ENCODE data around the gene DIS3L2. TPM values are rescaled to one million over a fixed set of nuclear protein-coding genes. Genes with fewer than 3 reads are reported as not detected.

The DIS3L2 gene
- total RNA-seq, 2 donors from 2014 or later: 19.6 to 22.1 TPM

DNA sequence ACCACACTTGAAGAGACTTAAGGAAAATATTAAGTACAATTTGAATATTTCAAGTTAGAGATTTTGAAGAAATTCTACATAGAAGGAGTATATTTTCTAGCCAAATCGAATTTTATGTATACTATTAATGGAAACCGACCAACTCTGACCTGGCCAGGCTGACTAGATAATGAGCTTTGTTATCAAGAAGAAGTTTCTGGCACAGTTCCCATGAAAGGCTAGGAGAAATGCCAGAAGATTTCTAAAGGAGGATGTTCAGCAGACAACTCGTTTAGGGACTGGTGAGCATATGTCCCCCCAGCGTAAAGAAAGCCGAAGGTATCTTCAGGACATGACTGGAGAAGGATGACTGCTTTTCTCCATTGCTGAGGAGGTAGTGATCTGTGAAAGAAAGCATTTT lies 127.3 kb downstream of the DIS3L2 start:
- no peak overlapping the region for H3K27ac ChIP-seq
- TF ChIP-seq, protein P1, sequence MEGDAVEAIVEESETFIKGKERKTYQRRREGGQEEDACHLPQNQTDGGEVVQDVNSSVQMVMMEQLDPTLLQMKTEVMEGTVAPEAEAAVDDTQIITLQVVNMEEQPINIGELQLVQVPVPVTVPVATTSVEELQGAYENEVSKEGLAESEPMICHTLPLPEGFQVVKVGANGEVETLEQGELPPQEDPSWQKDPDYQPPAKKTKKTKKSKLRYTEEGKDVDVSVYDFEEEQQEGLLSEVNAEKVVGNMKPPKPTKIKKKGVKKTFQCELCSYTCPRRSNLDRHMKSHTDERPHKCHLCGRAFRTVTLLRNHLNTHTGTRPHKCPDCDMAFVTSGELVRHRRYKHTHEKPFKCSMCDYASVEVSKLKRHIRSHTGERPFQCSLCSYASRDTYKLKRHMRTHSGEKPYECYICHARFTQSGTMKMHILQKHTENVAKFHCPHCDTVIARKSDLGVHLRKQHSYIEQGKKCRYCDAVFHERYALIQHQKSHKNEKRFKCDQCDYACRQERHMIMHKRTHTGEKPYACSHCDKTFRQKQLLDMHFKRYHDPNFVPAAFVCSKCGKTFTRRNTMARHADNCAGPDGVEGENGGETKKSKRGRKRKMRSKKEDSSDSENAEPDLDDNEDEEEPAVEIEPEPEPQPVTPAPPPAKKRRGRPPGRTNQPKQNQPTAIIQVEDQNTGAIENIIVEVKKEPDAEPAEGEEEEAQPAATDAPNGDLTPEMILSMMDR (IDR thresholded peaks at IDR 0.05): no peak
- no peak overlapping the region for H3K4me3 ChIP-seq
- H3K4me1 ChIP-seq: peaks cover 0 to 11% of the 10 kb centered on the region in 2 donors
- H3K27me3 ChIP-seq: no peaks in the 10 kb centered on the region
- no peaks in the 10 kb centered on the region for H3K36me3 ChIP-seq
- no peaks in the 10 kb centered on the region for H3K9me3 ChIP-seq
- no peak for DNase-seq (ENCODE audit: low spot score)

DNA sequence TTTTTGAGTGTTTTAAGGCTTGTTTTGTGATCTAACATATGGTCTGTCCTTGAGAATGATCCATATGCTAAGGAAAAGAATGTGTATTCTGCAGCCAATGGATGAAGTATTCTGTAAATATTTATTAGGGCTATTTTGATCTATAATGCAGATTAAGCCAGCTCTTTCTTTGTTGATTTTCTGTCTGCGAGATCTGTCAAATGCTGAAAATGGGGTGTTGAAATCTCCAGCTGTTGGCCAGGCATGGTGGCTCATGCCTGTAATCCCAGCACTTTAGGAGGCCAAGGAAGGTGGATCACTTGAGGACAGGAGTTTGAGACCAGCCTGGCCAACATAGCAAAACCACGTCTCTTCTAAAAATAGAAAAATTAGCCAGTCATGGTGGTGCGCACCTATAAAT lies 132.7 kb downstream of the DIS3L2 start:
- no peaks in the 10 kb centered on the region for H3K4me1 ChIP-seq
- H3K27me3 ChIP-seq: no peaks in the 10 kb centered on the region
- H3K4me3 ChIP-seq: no peak overlapping the region
- TF ChIP-seq, protein P1 (IDR thresholded peaks at IDR 0.05): no peak
- H3K9me3 ChIP-seq: peaks cover 0 to 28% of the 10 kb centered on the region in 2 donors
- no peak overlapping the region for H3K27ac ChIP-seq
- H3K36me3 ChIP-seq: peaks cover 4% of the 10 kb centered on the region
- no peak for DNase-seq (ENCODE audit: low spot score)

DNA sequence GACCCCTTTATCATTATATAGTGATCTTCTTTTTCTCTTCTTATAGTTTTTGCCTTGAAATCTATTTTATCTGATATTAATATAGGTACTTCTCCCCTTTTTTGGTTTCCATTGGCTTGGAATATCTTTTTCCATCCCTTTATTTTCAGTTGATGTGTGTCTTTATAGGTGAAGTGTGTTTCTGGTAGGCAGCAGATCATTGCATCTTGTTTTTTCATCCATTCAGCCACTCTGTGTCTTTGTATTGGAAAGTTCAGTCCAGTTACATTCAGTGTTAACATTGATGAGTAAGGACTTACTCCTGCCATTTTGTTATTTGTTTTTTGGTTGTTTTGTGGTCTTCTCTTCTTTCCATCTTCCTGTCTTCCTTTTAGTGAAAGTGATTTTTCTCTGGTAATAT lies 133.4 kb downstream of the DIS3L2 start:
- no peak overlapping the region for H3K4me3 ChIP-seq
- H3K36me3 ChIP-seq: peaks cover 4% of the 10 kb centered on the region
- TF ChIP-seq, protein P1 (IDR thresholded peaks at IDR 0.05): no peak
- DNase-seq (ENCODE audit: low spot score): no peak
- peaks cover 0 to 28% of the 10 kb centered on the region in 2 donors for H3K9me3 ChIP-seq
- H3K27me3 ChIP-seq: no peaks in the 10 kb centered on the region
- H3K27ac ChIP-seq: no peak overlapping the region
- no peaks in the 10 kb centered on the region for H3K4me1 ChIP-seq

DNA sequence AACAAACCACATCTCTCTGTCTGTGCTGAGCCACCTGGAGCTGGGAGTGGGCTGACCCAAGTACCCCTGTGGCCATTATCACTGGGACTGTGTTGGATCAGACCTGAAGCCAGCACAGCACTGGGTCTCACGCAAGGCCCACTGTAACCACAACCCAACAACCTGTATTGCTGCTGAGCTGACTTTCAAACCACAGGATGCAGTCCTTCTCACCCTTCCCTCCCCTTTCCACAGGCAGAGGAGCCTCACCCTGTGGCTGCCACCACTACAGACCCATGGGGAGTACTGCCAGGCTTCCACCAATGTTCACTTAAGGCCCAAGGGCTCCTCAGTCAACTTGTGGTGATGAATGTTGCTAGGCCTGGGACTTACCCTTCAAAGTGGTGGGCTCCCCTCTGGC lies 135.7 kb downstream of the DIS3L2 start:
- Histone ChIP-seq H3K27me3 (no peaks in the 10 kb centered on the region), H3K36me3 (peaks cover 4% of the 10 kb centered on the region), H3K9me3 (peaks cover 0 to 32% of the 10 kb centered on the region in 2 donors), H3K4me3 (no peak overlapping the region), H3K4me1 (no peaks in the 10 kb centered on the region), H3K27ac (no peak overlapping the region)
- TF ChIP-seq, protein P1 (IDR thresholded peaks at IDR 0.05): no peak
- DNase-seq (ENCODE audit: low spot score): no peak

DNA sequence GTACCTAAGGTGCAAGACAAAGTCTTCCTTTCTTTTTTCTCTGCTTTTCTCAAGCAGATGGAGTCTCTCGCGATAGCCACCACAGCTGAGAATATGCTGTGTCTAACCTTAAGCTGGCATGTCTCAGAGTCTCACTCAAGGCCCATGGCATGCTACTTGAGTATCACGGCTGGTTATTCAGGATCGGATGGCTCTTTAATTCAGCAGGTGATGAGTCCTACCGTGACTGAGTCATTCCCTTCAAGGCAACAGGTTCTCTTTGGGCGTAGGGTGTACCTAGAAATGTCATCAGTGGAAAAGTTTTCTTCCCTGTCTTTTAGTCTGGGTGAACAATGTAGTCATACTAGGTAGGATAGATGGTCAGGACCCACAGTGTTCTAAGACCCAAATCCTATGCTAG lies 136.2 kb downstream of the DIS3L2 start:
- Histone ChIP-seq H3K9me3 (peaks cover 0 to 32% of the 10 kb centered on the region in 2 donors), H3K27me3 (no peaks in the 10 kb centered on the region), H3K36me3 (peaks cover 4% of the 10 kb centered on the region), H3K27ac (no peak overlapping the region), H3K4me3 (no peak overlapping the region), H3K4me1 (no peaks in the 10 kb centered on the region)
- DNase-seq (ENCODE audit: low spot score): no peak
- TF ChIP-seq, protein P1 (IDR thresholded peaks at IDR 0.05): no peak

DNA sequence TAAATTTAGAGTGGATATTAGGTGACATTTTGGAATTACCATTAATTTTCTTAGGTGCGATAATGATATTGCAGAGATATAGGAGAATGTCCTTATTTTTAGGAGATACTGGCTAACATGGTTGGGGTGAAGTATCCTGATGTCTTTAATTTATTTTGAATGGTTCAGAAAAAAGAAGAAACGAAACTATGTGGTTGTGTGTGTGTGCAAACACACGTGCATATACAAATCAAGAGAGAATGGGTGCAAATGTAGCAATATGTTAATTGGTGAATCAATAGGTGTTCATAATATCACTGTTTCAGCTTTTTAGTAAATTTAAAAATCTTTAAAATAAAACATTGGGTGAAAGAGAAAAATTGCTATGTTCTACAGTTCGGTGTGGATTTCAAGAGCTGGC lies 140.9 kb downstream of the DIS3L2 start:
- H3K36me3 ChIP-seq: peaks cover 4% of the 10 kb centered on the region
- DNase-seq (ENCODE audit: low spot score): no peak
- TF ChIP-seq, protein P1 (IDR thresholded peaks at IDR 0.05): no peak

More for the DNA sequence above, 140.9 kb downstream of the DIS3L2 start:
- H3K27me3 ChIP-seq: no peaks in the 10 kb centered on the region
- no peak overlapping the region for H3K27ac ChIP-seq
- peaks cover 0 to 3% of the 10 kb centered on the region in 2 donors for H3K9me3 ChIP-seq
- H3K4me3 ChIP-seq: no peak overlapping the region
- peaks cover 0 to 3% of the 10 kb centered on the region in 2 donors for H3K4me1 ChIP-seq
